ENCODE results near the gene DRD1.
"Not testable (repeated sequence)": the region's sequence is repeated elsewhere in the genome, so short reads cannot be mapped to it uniquely, and the experiment has no call there.

The DRD1 gene

GRCh38 chr5:175466700-175467318 is 22.8 kb upstream of the DRD1 start:
- DNase-seq: no peak

- no peak for DNase-seq
These were observed 21.3 kb upstream of the DRD1 start for GRCh38 chr5:175465282-175465681.

- DNase-seq: no peak
These were observed 20.9 kb upstream of the DRD1 start for GRCh38 chr5:175464942-175465233.

GRCh38 chr5:175464074-175464941 is 20.3 kb upstream of the DRD1 start:
- peak; percentile 89 for DNase-seq

GRCh38 chr5:175463641-175464040 is 19.7 kb upstream of the DRD1 start:
- DNase-seq: peak; percentile 89

GRCh38 chr5:175461370-175461769 is 17.4 kb upstream of the DRD1 start:
- DNase-seq: no peak

- no peak for DNase-seq
These were observed 16.6 kb upstream of the DRD1 start for GRCh38 chr5:175460552-175460951.

GRCh38 chr5:175460126-175460525 is 16.1 kb upstream of the DRD1 start:
- DNase-seq: peak; percentile 39

GRCh38 chr5:175457466-175457865 is 13.5 kb upstream of the DRD1 start:
- DNase-seq: no peak

GRCh38 chr5:175456105-175456742 is 12.2 kb upstream of the DRD1 start:
- DNase-seq: no peak

GRCh38 chr5:175454338-175454737 is 10.4 kb upstream of the DRD1 start:
- DNase-seq: not testable (repeated sequence)

- no peak for DNase-seq
These were observed 8.2 kb upstream of the DRD1 start for GRCh38 chr5:175452166-175452565.

GRCh38 chr5:175448276-175448675 is 4.3 kb upstream of the DRD1 start:
- DNase-seq: no peak

GRCh38 chr5:175447571-175447970 is 3.6 kb upstream of the DRD1 start:
- DNase-seq: no peak

GRCh38 chr5:175446378-175446777 is 2.4 kb upstream of the DRD1 start:
- not testable (repeated sequence) for DNase-seq

- no peak for DNase-seq
These were observed 999 bp upstream of the DRD1 start for GRCh38 chr5:175444905-175445456.

GRCh38 chr5:175443514-175444059 is 395 bp downstream of the DRD1 start:
- no peak for DNase-seq

- no peak for DNase-seq
These were observed 5.6 kb downstream of the DRD1 start for GRCh38 chr5:175438234-175438857.

- DNase-seq: no peak
These were observed 7.6 kb downstream of the DRD1 start for GRCh38 chr5:175436359-175436758.

- DNase-seq: no peak
These were observed 9.2 kb downstream of the DRD1 start for GRCh38 chr5:175434800-175435199.

GRCh38 chr5:175427762-175428161 is 16.2 kb downstream of the DRD1 start:
- DNase-seq: no peak

- not testable (repeated sequence) for DNase-seq
These were observed 19.4 kb downstream of the DRD1 start for GRCh38 chr5:175424594-175424993.

GRCh38 chr5:175422058-175422457 is 21.9 kb downstream of the DRD1 start:
- no peak for DNase-seq
